AG09309 (cell line): ENCODE data around the gene KRT35.

Experiments
- DNase-seq: peaks from one replicate; pipeline ENCODE4 v3.0.0-alpha.2; 2010; ENCODE audit warnings: low read depth
- H3K4me3 ChIP-seq: 2 replicates; pipeline ENCODE4 v1.5.1; 2011; ENCODE audit warnings: mild to moderate bottlenecking, low read depth, low read length, moderate library complexity; ENCODE audit not compliant: control insufficient read depth
- CTCF ChIP-seq: IDR thresholded peaks from 2 replicates; pipeline ENCODE4 v1.5.1; 2011; ENCODE audit warnings: mild to moderate bottlenecking, low read depth, low read length, inconsistent platforms; ENCODE audit not compliant: insufficient read depth, control insufficient read depth; ENCODE audit errors: missing control alignments

The KRT35 gene

DNA sequence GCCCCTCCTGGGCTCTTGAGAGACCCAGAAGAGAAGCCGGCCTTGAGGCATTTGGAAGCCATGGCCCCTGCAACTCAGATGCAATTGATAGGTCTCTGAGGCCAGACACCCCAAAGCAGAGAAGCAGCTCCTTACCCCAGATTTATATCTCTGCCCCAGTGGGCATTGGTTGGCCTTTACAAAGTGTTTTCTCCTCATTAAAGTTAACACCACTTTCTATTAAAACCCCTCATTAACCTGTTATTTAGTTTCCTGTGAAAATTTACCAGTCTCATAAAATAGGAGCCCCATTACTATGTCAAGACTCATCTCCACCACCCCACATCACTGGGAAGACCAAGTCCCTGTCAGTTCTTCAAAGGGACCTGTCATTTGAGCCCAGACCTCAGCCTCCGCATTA lies at the start of gene KRT35:
Gene KRT35, minus strand, starts transcription at position 116 of the 400 bp plus-strand sequence. Its CDS starts 54 bp downstream, at position 62.
- DNase-seq: no peak
- no peak for TF ChIP-seq CTCF

GRCh38 chr17:41530062-41531048 lies 49.4 kb upstream of the KRT35 start:
- no peak for TF ChIP-seq CTCF
- no peak overlapping the region for H3K4me3 ChIP-seq
- peak; percentile 77 for DNase-seq

More for the DNA sequence above, at the start of gene KRT35:
- no peak within 1 kb of the TSS for H3K4me3 ChIP-seq

- no peak for TF ChIP-seq CTCF
- DNase-seq: no peak
- no peak overlapping the region for H3K4me3 ChIP-seq
Observed at GRCh38 chr17:41529491-41529915, 48.6 kb upstream of the KRT35 start.

GRCh38 chr17:41528959-41529353 lies 48.0 kb upstream of the KRT35 start:
- no peak for TF ChIP-seq CTCF
- H3K4me3 ChIP-seq: no peak overlapping the region
- DNase-seq: no peak

- TF ChIP-seq CTCF: no peak
- peak overlapping the region; percentile 62 for H3K4me3 ChIP-seq
- DNase-seq: no peak
Observed at GRCh38 chr17:41527063-41528023, 46.4 kb upstream of the KRT35 start.

DNA sequence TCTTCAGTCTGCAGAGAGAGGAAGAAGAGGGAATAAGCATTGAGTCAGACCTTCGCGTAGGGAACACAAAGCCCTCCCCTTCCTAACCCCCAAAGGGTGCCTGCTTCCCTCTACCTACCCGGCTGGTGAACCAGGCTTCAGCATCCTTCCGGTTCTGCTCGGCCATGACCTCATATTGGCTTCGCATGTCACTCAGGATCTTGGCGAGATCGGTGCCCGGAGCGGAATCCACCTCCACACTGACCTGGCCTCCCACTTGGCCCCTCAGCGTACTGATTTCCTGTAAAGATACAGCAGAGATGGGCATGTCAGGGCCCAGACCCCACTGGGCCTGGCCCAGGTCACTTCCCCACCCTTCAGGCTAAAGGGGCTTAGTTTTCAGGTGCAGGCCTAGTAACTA lies 43.3 kb upstream of the KRT35 start:
- DNase-seq: no peak
- no peak for TF ChIP-seq CTCF
- H3K4me3 ChIP-seq: no peak overlapping the region
